IMR-90 (cell line): ENCODE results near the gene DPAGT1. TPM values are rescaled to one million over a fixed set of nuclear protein-coding genes. Genes with fewer than 3 reads are reported as not detected.

Experiments
- ATAC-seq: fragments of 200-7000 bp; cut with Tn5 transposase; 2 replicates; pipeline ENCODE4 v1.9.1; 2020; ENCODE audit warnings: low read depth, mild to moderate bottlenecking, moderate library complexity
- BruUV-seq: library from RNA; stranded (reverse); fragments of 400-500 nt; replicated peaks from 2 replicates; lab custom pipeline; 2021; lab: Mats Ljungman, UMichigan
- CTCF ChIA-PET: fragments of 300-600 bp; formaldehyde crosslinking; extraction: SDS; loops from one replicate; lab custom pipeline; 2021; ENCODE audit warnings: antibody characterized with exemption; lab: Yijun Ruan, JAX
- POLR2A ChIA-PET: fragments of 300-600 bp; sonication (Branson Sonifier 250); formaldehyde crosslinking; loops from one replicate; lab custom pipeline; 2022; ENCODE audit warnings: antibody characterized with exemption; ENCODE audit not compliant: unreplicated experiment; lab: Charles Lee
- DNase-seq: peaks from one replicate; pipeline ENCODE4 v3.0.0; 2013
- H2AFZ ChIP-seq: replicated peaks from 2 replicates; pipeline ENCODE3; 2013; ENCODE audit warnings: low read length, mild to moderate bottlenecking; ENCODE audit not compliant: poor library complexity
- H2AK5ac ChIP-seq: 2 replicates; pipeline ENCODE4 v1.6.1; 2013; ENCODE audit warnings: low read depth, low read length, inconsistent platforms
- H2AK9ac ChIP-seq: replicated peaks from 2 replicates; pipeline ENCODE3; 2013; ENCODE audit warnings: mild to moderate bottlenecking, low read depth, low read length, moderate library complexity; ENCODE audit not compliant: poor library complexity
- H2BK120ac ChIP-seq: 2 replicates; pipeline ENCODE4 v1.6.1; 2013; ENCODE audit warnings: low read depth, low read length, inconsistent platforms
- H2BK15ac ChIP-seq: 3 replicates; pipeline ENCODE4 v1.6.1; 2013; ENCODE audit warnings: low read depth, low read length, inconsistent platforms
- H2BK20ac ChIP-seq: 2 replicates; pipeline ENCODE4 v1.6.1; 2013; ENCODE audit warnings: low read depth, mild to moderate bottlenecking, inconsistent platforms, low read length, moderate library complexity
- H2BK5ac ChIP-seq: 2 replicates; pipeline ENCODE4 v1.6.1; 2013; ENCODE audit warnings: mild to moderate bottlenecking, low read depth, low read length, inconsistent platforms; ENCODE audit not compliant: poor library complexity, severe bottlenecking
- H3K14ac ChIP-seq: replicated peaks from 2 replicates; pipeline ENCODE4 v1.6.1; 2013; ENCODE audit warnings: low read depth, low read length, inconsistent platforms
- H3K18ac ChIP-seq: 2 replicates; pipeline ENCODE4 v1.6.1; 2013; ENCODE audit warnings: low read depth, low read length, control low read depth
- H3K23ac ChIP-seq: 2 replicates; pipeline ENCODE4 v1.6.1; 2013; ENCODE audit warnings: low read depth, low read length, inconsistent platforms
- H3K27ac ChIP-seq: 2 replicates; pipeline ENCODE4 v1.5.1; 2013; ENCODE audit warnings: mild to moderate bottlenecking, control low read depth, low read length; ENCODE audit not compliant: insufficient read depth
- H3K27me3 ChIP-seq: 2 replicates; pipeline ENCODE4 v1.6.1; 2013; ENCODE audit warnings: low read length; ENCODE audit not compliant: control insufficient read depth, insufficient read depth
- H3K36me3 ChIP-seq: 2 replicates; pipeline ENCODE4 v1.6.1; 2013; ENCODE audit warnings: low read length, mixed read lengths; ENCODE audit not compliant: control insufficient read depth, insufficient read depth
- H3K4ac ChIP-seq: 2 replicates; pipeline ENCODE4 v1.6.1; 2013; ENCODE audit warnings: low read depth, low read length, inconsistent platforms
- H3K4me1 ChIP-seq: 2 replicates; pipeline ENCODE4 v1.6.1; 2013; ENCODE audit warnings: low read length, mixed read lengths; ENCODE audit not compliant: control insufficient read depth, insufficient read depth
- H3K4me2 ChIP-seq: 2 replicates; pipeline ENCODE4 v1.6.1; 2013; ENCODE audit warnings: low read depth, mild to moderate bottlenecking, control low read depth, low read length, moderate library complexity
- H3K4me3 ChIP-seq: 2 replicates; pipeline ENCODE4 v1.5.1; 2013; ENCODE audit warnings: low read depth, mild to moderate bottlenecking, control low read depth, low read length, moderate library complexity; ENCODE audit not compliant: insufficient read depth
- H3K56ac ChIP-seq: 2 replicates; pipeline ENCODE4 v1.6.1; 2013; ENCODE audit warnings: low read length, inconsistent platforms; ENCODE audit not compliant: insufficient read depth; ENCODE audit errors: extremely low read depth
- H3K79me1 ChIP-seq, 2 experiments: 2 replicates each; pipeline ENCODE4 v1.6.1; 2013; ENCODE audit warnings: low read length in 2 of 2, inconsistent platforms in 1 of 2, low read depth in 1 of 2
- H3K9ac ChIP-seq: 2 replicates; pipeline ENCODE4 v1.6.1; 2013; ENCODE audit warnings: low read depth, low read length, control low read depth
- H3K9me1 ChIP-seq: 2 replicates; pipeline ENCODE4 v1.6.1; 2013; ENCODE audit warnings: low read length, inconsistent platforms; ENCODE audit not compliant: insufficient read depth
- H3K9me3 ChIP-seq: 2 replicates; pipeline ENCODE4 v1.6.1; 2013; ENCODE audit warnings: low read length; ENCODE audit not compliant: control insufficient read depth, insufficient read depth
- H4K20me1 ChIP-seq: 2 replicates; pipeline ENCODE4 v1.6.1; 2013; ENCODE audit warnings: low read length, inconsistent platforms; ENCODE audit not compliant: insufficient read depth
- H4K5ac ChIP-seq: 2 replicates; pipeline ENCODE4 v1.6.1; 2013; ENCODE audit warnings: mild to moderate bottlenecking, low read depth, low read length, control low read depth
- H4K8ac ChIP-seq, 2 experiments: 2 replicates each; pipeline ENCODE4 v1.6.1; 2013; ENCODE audit warnings: low read depth in 2 of 2, low read length in 2 of 2, control low read depth in 1 of 2, inconsistent platforms in 1 of 2
- H4K91ac ChIP-seq: 2 replicates; pipeline ENCODE4 v1.6.1; 2013; ENCODE audit warnings: low read depth, low read length, inconsistent platforms; ENCODE audit not compliant: insufficient read depth
- BHLHE40 ChIP-seq: fragments of 150-350 bp; IDR thresholded peaks from 2 replicates; pipeline ENCODE4 v1.6.1; 2016; ENCODE audit warnings: mild to moderate bottlenecking, low read depth, low read length
- CEBPB ChIP-seq: IDR thresholded peaks from 2 replicates; pipeline ENCODE4 v1.6.1; 2012; ENCODE audit warnings: low read depth, low read length, improper control_type of control experiment
- CHD1 ChIP-seq: IDR thresholded peaks from 2 replicates; pipeline ENCODE4 v1.6.1; 2012; ENCODE audit warnings: low read depth, low read length, improper control_type of control experiment
- MAFK ChIP-seq: IDR thresholded peaks from 2 replicates; pipeline ENCODE4 v1.6.1; 2012; ENCODE audit warnings: low read depth, low read length, improper control_type of control experiment
- MAZ ChIP-seq: IDR thresholded peaks from 2 replicates; pipeline ENCODE4 v1.6.1; 2012; ENCODE audit warnings: low read depth, mild to moderate bottlenecking, low read length, improper control_type of control experiment, moderate library complexity, borderline replicate concordance
- POLR2A ChIP-seq: IDR thresholded peaks from 2 replicates; pipeline ENCODE4 v1.6.1; 2012; ENCODE audit warnings: mild to moderate bottlenecking, low read depth, low read length
- RAD21 ChIP-seq: IDR thresholded peaks from 2 replicates; pipeline ENCODE4 v1.6.1; 2012; ENCODE audit warnings: low read length, improper control_type of control experiment
- RCOR1 ChIP-seq: IDR thresholded peaks from 2 replicates; pipeline ENCODE4 v1.6.1; 2012; ENCODE audit warnings: mild to moderate bottlenecking, low read length, improper control_type of control experiment; ENCODE audit not compliant: insufficient replicate concordance
- SMC3 ChIP-seq: fragments of 150-350 bp; IDR thresholded peaks from 2 replicates; pipeline ENCODE4 v1.6.1; 2016; ENCODE audit warnings: low read depth, mild to moderate bottlenecking, antibody characterized with exemption, low read length, moderate library complexity
- WGBS, 2 experiments: methylation state at CpG; one replicate each; pipeline versions ENCODE4 v1.1.5 to v1.1.7; 2013; ENCODE audit warnings: missing lambda C conversion rate in 2 of 2; ENCODE audit not compliant: insufficient read length in 1 of 2; ENCODE audit errors: extremely low coverage in 2 of 2; 5-methylcytosine and 5-hydroxymethylcytosine counted together
- dilution Hi-C: fragments of 300-500 bp; cut with HindIII; formaldehyde crosslinking; loops from one replicate; pipeline ENCODE4 v1.14.3; 2018; ENCODE audit warnings: low sequenced_read_pairs; ENCODE audit not compliant: unreplicated experiment
- in situ Hi-C: fragments of 300-500 bp; cut with MboI; formaldehyde crosslinking; loops from 3 replicates; pipeline ENCODE4 v1.14.3; 2019; ENCODE audit warnings: low sequenced_read_pairs, inconsistent platforms, mixed read lengths
- intact Hi-C: fragments of 100-400 bp; cut with micrococcal nuclease; formaldehyde crosslinking; loops from 2 replicates; pipeline ENCODE4 v1.10.0; 2022
- polyA plus RNA-seq, 3 experiments: library from polyadenylated mRNA; depleted of rRNA; stranded (reverse); fragments of >200 nt; gene quantifications; 2 replicates each; pipeline ENCODE4 v1.2.3, GENCODE V29; 2012; ENCODE audit warnings: low replicate concordance in 1 of 3
- total RNA-seq: library from RNA; depleted of rRNA; stranded (reverse); fragments of >200 nt; gene quantifications from 2 replicates; pipeline ENCODE4 v1.2.3, GENCODE V29; 2012
- TF ChIP-seq, protein P1 (sequence below): conservative IDR thresholded peaks from 2 replicates; pipeline ENCODE4 v1.5.1; 2012; ENCODE audit warnings: mild to moderate bottlenecking, low read depth, low read length, improper control_type of control experiment
- TF ChIP-seq, protein P2 (sequence below): fragments of 150-350 bp; IDR thresholded peaks from 2 replicates; pipeline ENCODE4 v1.6.1; 2017; ENCODE audit warnings: mild to moderate bottlenecking, antibody characterized with exemption, low read length, low read depth
- TF ChIP-seq, protein P3 (sequence below): fragments of 150-350 bp; IDR thresholded peaks from 2 replicates; pipeline ENCODE4 v1.6.1; 2016; ENCODE audit warnings: low read depth, mild to moderate bottlenecking, low read length, moderate library complexity, borderline replicate concordance

DPAGT1 gene
- total and polyA plus RNA-seq, 2 of the 4 experiments (the other 2 are of a cell fraction), result 15.2 to 53.4 TPM

DNA sequence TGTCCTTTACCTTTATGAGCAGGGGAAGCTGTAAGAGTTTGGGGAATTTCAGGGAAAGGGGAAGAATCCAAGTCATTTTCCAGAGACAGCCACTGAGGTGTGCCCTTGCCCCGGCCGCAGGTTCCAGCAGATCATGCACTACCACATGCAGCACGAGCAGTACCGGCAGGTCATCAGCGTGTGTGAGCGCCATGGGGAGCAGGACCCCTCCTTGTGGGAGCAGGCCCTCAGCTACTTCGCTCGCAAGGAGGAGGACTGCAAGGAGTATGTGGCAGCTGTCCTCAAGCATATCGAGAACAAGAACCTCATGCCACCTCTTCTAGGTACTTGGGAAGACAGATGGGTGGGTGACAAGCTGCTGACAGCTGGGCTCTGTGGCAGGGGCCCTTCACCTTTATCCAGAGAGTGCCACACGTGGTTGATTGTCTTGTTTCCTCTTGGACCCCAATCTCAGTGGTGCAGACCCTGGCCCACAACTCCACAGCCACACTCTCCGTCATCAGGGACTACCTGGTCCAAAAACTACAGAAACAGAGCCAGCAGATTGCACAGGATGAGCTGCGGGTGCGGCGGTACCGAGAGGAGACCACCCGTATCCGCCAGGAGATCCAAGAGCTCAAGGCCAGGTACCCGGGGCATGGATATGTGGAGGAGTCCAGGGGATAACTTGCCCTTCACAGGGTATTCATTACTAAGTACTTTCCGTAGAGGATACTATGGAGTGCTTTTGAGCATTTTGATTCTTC lies 22.8 kb downstream of the DPAGT1 start:
- dilution Hi-C loops, result no loop called here
- no peak overlapping the region for H2AFZ ChIP-seq
- no peak overlapping the region for H2AK5ac ChIP-seq
- H3K14ac ChIP-seq, result no peak overlapping the region
- no peak overlapping the region for H4K91ac ChIP-seq
- H4K5ac ChIP-seq, result no peak overlapping the region
- H3K4me2 ChIP-seq, result no peak overlapping the region
- no peak overlapping the region for H2BK120ac ChIP-seq
- H2BK20ac ChIP-seq, result no peak overlapping the region
- intact Hi-C loops, result no loop called here
- ATAC-seq (no peak), DNase-seq (no peak)
- no peaks in the 10 kb centered on the region for H3K27me3 ChIP-seq
- no peaks in the 10 kb centered on the region for H4K20me1 ChIP-seq
- no peak overlapping the region for H2BK15ac ChIP-seq
- no peak overlapping the region for H3K23ac ChIP-seq
- no peak overlapping the region for H3K27ac ChIP-seq
- H2AK9ac ChIP-seq, result no peak overlapping the region
- H3K9me3 ChIP-seq, result no peaks in the 10 kb centered on the region
- TF ChIP-seq, protein P1, sequence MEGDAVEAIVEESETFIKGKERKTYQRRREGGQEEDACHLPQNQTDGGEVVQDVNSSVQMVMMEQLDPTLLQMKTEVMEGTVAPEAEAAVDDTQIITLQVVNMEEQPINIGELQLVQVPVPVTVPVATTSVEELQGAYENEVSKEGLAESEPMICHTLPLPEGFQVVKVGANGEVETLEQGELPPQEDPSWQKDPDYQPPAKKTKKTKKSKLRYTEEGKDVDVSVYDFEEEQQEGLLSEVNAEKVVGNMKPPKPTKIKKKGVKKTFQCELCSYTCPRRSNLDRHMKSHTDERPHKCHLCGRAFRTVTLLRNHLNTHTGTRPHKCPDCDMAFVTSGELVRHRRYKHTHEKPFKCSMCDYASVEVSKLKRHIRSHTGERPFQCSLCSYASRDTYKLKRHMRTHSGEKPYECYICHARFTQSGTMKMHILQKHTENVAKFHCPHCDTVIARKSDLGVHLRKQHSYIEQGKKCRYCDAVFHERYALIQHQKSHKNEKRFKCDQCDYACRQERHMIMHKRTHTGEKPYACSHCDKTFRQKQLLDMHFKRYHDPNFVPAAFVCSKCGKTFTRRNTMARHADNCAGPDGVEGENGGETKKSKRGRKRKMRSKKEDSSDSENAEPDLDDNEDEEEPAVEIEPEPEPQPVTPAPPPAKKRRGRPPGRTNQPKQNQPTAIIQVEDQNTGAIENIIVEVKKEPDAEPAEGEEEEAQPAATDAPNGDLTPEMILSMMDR, result no peak
- TF ChIP-seq, protein P2, sequence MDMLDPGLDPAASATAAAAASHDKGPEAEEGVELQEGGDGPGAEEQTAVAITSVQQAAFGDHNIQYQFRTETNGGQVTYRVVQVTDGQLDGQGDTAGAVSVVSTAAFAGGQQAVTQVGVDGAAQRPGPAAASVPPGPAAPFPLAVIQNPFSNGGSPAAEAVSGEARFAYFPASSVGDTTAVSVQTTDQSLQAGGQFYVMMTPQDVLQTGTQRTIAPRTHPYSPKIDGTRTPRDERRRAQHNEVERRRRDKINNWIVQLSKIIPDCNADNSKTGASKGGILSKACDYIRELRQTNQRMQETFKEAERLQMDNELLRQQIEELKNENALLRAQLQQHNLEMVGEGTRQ, result no peak
- no peak for TF ChIP-seq BHLHE40
- no peak for TF ChIP-seq MAFK
- TF ChIP-seq RCOR1, result no peak
- TF ChIP-seq CEBPB, result no peak
- TF ChIP-seq SMC3, result no peak
- TF ChIP-seq, protein P3, sequence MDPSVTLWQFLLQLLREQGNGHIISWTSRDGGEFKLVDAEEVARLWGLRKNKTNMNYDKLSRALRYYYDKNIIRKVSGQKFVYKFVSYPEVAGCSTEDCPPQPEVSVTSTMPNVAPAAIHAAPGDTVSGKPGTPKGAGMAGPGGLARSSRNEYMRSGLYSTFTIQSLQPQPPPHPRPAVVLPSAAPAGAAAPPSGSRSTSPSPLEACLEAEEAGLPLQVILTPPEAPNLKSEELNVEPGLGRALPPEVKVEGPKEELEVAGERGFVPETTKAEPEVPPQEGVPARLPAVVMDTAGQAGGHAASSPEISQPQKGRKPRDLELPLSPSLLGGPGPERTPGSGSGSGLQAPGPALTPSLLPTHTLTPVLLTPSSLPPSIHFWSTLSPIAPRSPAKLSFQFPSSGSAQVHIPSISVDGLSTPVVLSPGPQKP, result no peak
- no peak for TF ChIP-seq MAZ
- no peak for TF ChIP-seq RAD21
- TF ChIP-seq CHD1, result no peak
- TF ChIP-seq POLR2A, result no peak
- no peak overlapping the region for H3K18ac ChIP-seq
- peaks cover 56% of the 10 kb centered on the region for H3K36me3 ChIP-seq
- no peak overlapping the region for H2BK5ac ChIP-seq
- WGBS, 2 experiments, result 81% methylated on average over 8 of the region's 19 CpGs; no CpG with 5 or more reads in 1 of the 2 experiments
- ChIA-PET CTCF (no interaction called here), POLR2A (interaction anchor here (1.1 kb wide), 1 partner anchor 11 kb away, joined by 3 read pairs; the partner anchor contains the start of gene VPS11)
- no peak overlapping the region for H3K56ac ChIP-seq
- H3K79me1 ChIP-seq, result 0 out of 4 replicates have a peak, but pooled peaks cover 0 to under 1% of the 10 kb centered on the region in 2 experiments
- no peak overlapping the region for H3K4ac ChIP-seq
- H3K4me1 ChIP-seq, result no peaks in the 10 kb centered on the region
- BruUV-seq, result TSS peak; percentile 54
- no peak overlapping the region for H4K8ac ChIP-seq
- no peaks in the 10 kb centered on the region for H3K9me1 ChIP-seq
- in situ Hi-C loops, result no loop called here
- H3K4me3 ChIP-seq, result no peak overlapping the region
- no peak overlapping the region for H3K9ac ChIP-seq
